PC-9 (cell line): ENCODE data around the gene MYO7B. TPM values are rescaled to one million over a fixed set of nuclear protein-coding genes. Genes with fewer than 3 reads are reported as not detected.
A peak's percentile ranks its signal among the peaks of the same experiment; 100 is the strongest.
"Not testable (repeated sequence)": the region's sequence is repeated elsewhere in the genome, so short reads cannot be mapped to it uniquely, and the experiment has no call there.

Source experiments
- BruUV-seq: library from RNA; stranded (reverse); fragments of 400-500 nt; replicated peaks from 2 replicates; lab custom pipeline; 2021; lab: Mats Ljungman, UMichigan
- CTCF ChIA-PET: fragments of 300-600 bp; sonication (Branson Sonifier 250); formaldehyde crosslinking; loops from one replicate; lab custom pipeline; 2022; ENCODE audit warnings: antibody characterized with exemption; lab: Charles Lee
- POLR2A ChIA-PET: fragments of 300-600 bp; sonication (Branson Sonifier 250); formaldehyde crosslinking; loops from one replicate; lab custom pipeline; 2022; ENCODE audit warnings: antibody characterized with exemption; ENCODE audit not compliant: unreplicated experiment; lab: Charles Lee
- DNase-seq, 2 experiments: peaks; one replicate each; pipeline versions ENCODE4 v3.0.0 to v3.0.0-alpha.2; 2015 to 2022; ENCODE audit warnings: mixed read lengths in 1 of 2
- H2AFZ ChIP-seq: fragments of 200-600 bp; sonication (generic); 2 replicates; pipeline ENCODE4 v1.8.1; 2017; ENCODE audit warnings: antibody characterized with exemption
- H3F3A ChIP-seq: fragments of 200-600 bp; sonication (generic); 2 replicates; pipeline ENCODE4 v1.8.1; 2017; ENCODE audit warnings: antibody characterized with exemption, mild to moderate bottlenecking, low read depth; ENCODE audit not compliant: insufficient read depth
- H3K27ac ChIP-seq: fragments of 200-600 bp; sonication (generic); 2 replicates; pipeline ENCODE4 v1.6.1; 2016; ENCODE audit warnings: mixed run types
- H3K27me3 ChIP-seq: fragments of 200-600 bp; sonication (generic); 2 replicates; pipeline ENCODE4 v1.6.1; 2016; ENCODE audit warnings: low read depth, mixed run types; ENCODE audit not compliant: insufficient read depth
- H3K36me3 ChIP-seq: fragments of 200-600 bp; sonication (generic); 2 replicates; pipeline ENCODE4 v1.6.1; 2016; ENCODE audit warnings: low read depth, mixed run types
- H3K4me1 ChIP-seq: fragments of 200-600 bp; sonication (generic); replicated peaks from 2 replicates; pipeline ENCODE4 v1.6.1; 2016; ENCODE audit warnings: mixed run types; ENCODE audit not compliant: insufficient read depth
- H3K4me2 ChIP-seq: fragments of 200-600 bp; sonication (generic); 2 replicates; pipeline ENCODE4 v1.6.1; 2017; ENCODE audit warnings: mixed run types
- H3K4me3 ChIP-seq: fragments of 200-600 bp; sonication (generic); 2 replicates; pipeline ENCODE4 v1.6.1; 2016; ENCODE audit warnings: mixed run types
- H3K79me2 ChIP-seq: fragments of 200-600 bp; sonication (generic); 2 replicates; pipeline ENCODE4 v1.6.1; 2017; ENCODE audit warnings: low read depth, mixed run types
- H3K9me2 ChIP-seq: fragments of 200-600 bp; sonication (generic); 2 replicates; pipeline ENCODE4 v1.8.1; 2017; ENCODE audit warnings: mild to moderate bottlenecking; ENCODE audit not compliant: insufficient read depth
- H3K9me3 ChIP-seq: fragments of 200-600 bp; sonication (generic); 2 replicates; pipeline ENCODE4 v1.8.1; 2016; ENCODE audit warnings: low read depth; ENCODE audit not compliant: insufficient read depth
- H4K20me1 ChIP-seq: fragments of 200-600 bp; sonication (generic); 2 replicates; pipeline ENCODE4 v1.8.1; 2017; ENCODE audit not compliant: insufficient read depth
- CTCF ChIP-seq: fragments of 200-600 bp; sonication (generic); conservative IDR thresholded peaks from 2 replicates; pipeline ENCODE4 v1.6.1; 2017; ENCODE audit warnings: mixed run types, antibody characterized with exemption, mild to moderate bottlenecking, moderate library complexity
- EZH2 ChIP-seq: fragments of 200-600 bp; sonication (generic); IDR thresholded peaks from 2 replicates; pipeline ENCODE4 v1.8.0; 2017; ENCODE audit warnings: antibody characterized with exemption, low read depth
- intact Hi-C: fragments of 100-400 bp; cut with micrococcal nuclease; formaldehyde crosslinking; loops from one replicate; pipeline ENCODE4 v1.10.0; 2022; ENCODE audit not compliant: unreplicated experiment
- total RNA-seq: library from RNA; stranded (reverse); gene quantifications from 2 replicates; pipeline ENCODE4 v1.2.3, GENCODE V29; 2021

MYO7B gene
- total RNA-seq, 1 experiment from 2014 or later = not detected

- Histone ChIP-seq H3K9me3 (no peaks in the 10 kb centered on the region), H3K27me3 (peaks cover 63% of the 10 kb centered on the region), H4K20me1 (no peaks in the 10 kb centered on the region), H3K4me3 (no peak overlapping the region), H3K27ac (no peak overlapping the region), H3K4me1 (no peaks in the 10 kb centered on the region), H3K4me2 (no peak overlapping the region), H2AFZ (no peak overlapping the region), H3K36me3 (no peaks in the 10 kb centered on the region), H3K9me2 (no peaks in the 10 kb centered on the region), H3K79me2 (no peaks in the 10 kb centered on the region), H3F3A (no peaks in the 10 kb centered on the region)
- peak in 1 of 2 experiments; percentile 31 for DNase-seq
- POLR2A ChIA-PET = no interaction called here
- intact Hi-C loops = no loop called here
- CTCF ChIA-PET = no interaction called here
- TF ChIP-seq EZH2 = no peak
- no peak for TF ChIP-seq CTCF
- no TSS peak for BruUV-seq
Measured at GRCh38 chr2:127541809-127542208, 6.3 kb downstream of the MYO7B start.

- intact Hi-C loops = no loop called here
- Histone ChIP-seq H3K9me2 (no peaks in the 10 kb centered on the region), H3F3A (no peaks in the 10 kb centered on the region), H4K20me1 (no peaks in the 10 kb centered on the region), H3K79me2 (no peaks in the 10 kb centered on the region), H3K4me3 (no peak overlapping the region), H3K9me3 (no peaks in the 10 kb centered on the region), H3K4me1 (no peaks in the 10 kb centered on the region), H2AFZ (no peak overlapping the region), H3K36me3 (no peaks in the 10 kb centered on the region), H3K27me3 (peaks cover 68% of the 10 kb centered on the region), H3K27ac (no peak overlapping the region), H3K4me2 (no peak overlapping the region)
- DNase-seq = peak in 1 of 2 experiments; percentile 20
- POLR2A ChIA-PET = no interaction called here
- CTCF ChIA-PET = no interaction called here
- no TSS peak for BruUV-seq
- no peak for TF ChIP-seq EZH2
- TF ChIP-seq CTCF = no peak
Measured at GRCh38 chr2:127542231-127542630, 6.7 kb downstream of the MYO7B start.

- H3F3A ChIP-seq, CTCF ChIA-PET, H2AFZ ChIP-seq: not testable (repeated sequence)
Measured at GRCh38 chr2:127543013-127543501, 7.6 kb downstream of the MYO7B start.

GRCh38 chr2:127545189-127545588 lies 9.7 kb downstream of the MYO7B start:
- no peak overlapping the region for H3K27ac ChIP-seq
- intact Hi-C loops = no loop called here
- BruUV-seq = no TSS peak
- H3K4me2 ChIP-seq = no peak overlapping the region
- no peaks in the 10 kb centered on the region for H3K79me2 ChIP-seq
- ChIA-PET POLR2A (no interaction called here), CTCF (no interaction called here)
- no peaks in the 10 kb centered on the region for H3K9me3 ChIP-seq
- H3K4me1 ChIP-seq = no peaks in the 10 kb centered on the region
- H4K20me1 ChIP-seq = no peaks in the 10 kb centered on the region
- peaks cover 72% of the 10 kb centered on the region for H3K27me3 ChIP-seq
- TF ChIP-seq CTCF = no peak
- no peak for TF ChIP-seq EZH2
- H3K36me3 ChIP-seq = no peaks in the 10 kb centered on the region
- no peaks in the 10 kb centered on the region for H3F3A ChIP-seq
- H3K4me3 ChIP-seq = no peak overlapping the region
- no peaks in the 10 kb centered on the region for H3K9me2 ChIP-seq
- H2AFZ ChIP-seq = no peak overlapping the region
- peak in 1 of 2 experiments; percentile 28 for DNase-seq

More at GRCh38 chr2:127543013-127543501, 7.6 kb downstream of the MYO7B start:
- H3K27me3 ChIP-seq = peaks cover 73% of the 10 kb centered on the region
- H3K36me3 ChIP-seq, POLR2A ChIA-PET, BruUV-seq, H3K4me2 ChIP-seq, H3K27ac ChIP-seq, H4K20me1 ChIP-seq, H3K4me1 ChIP-seq, H3K79me2 ChIP-seq, H3K4me3 ChIP-seq, intact Hi-C loops, H3K9me2 ChIP-seq, H3K9me3 ChIP-seq: not testable (repeated sequence)
- peak in 1 of 2 experiments; percentile 27 for DNase-seq
